ENCODE data around the gene ITGAE.

ITGAE gene

GRCh38 chr17:3668279-3669084, 132.5 kb downstream of the ITGAE start, which contains the start of the genes EMC6 and TAX1BP3:
Gene EMC6, plus strand, starts transcription at chr17:3668812. Its CDS starts 335 bp downstream, at chr17:3669147.
Gene TAX1BP3, minus strand, starts transcription at chr17:3668578. Its CDS starts 52 bp downstream, at chr17:3668526.
- DNase-seq (ENCODE audit: low read depth, low spot score): peak; percentile 100

- peak; percentile 96 for DNase-seq (ENCODE audit: low read depth, low spot score)
These were observed 133.4 kb downstream of the ITGAE start for GRCh38 chr17:3667366-3668278.

GRCh38 chr17:3666516-3666915, 134.5 kb downstream of the ITGAE start:
- no peak for DNase-seq (ENCODE audit: low read depth, low spot score)

- no peak for DNase-seq (ENCODE audit: low read depth, low spot score)
These were observed 135.2 kb downstream of the ITGAE start for GRCh38 chr17:3665834-3666233.
